ENCODE measurements around the gene C1orf116. TPM values are rescaled to one million over a fixed set of nuclear protein-coding genes. Genes with fewer than 3 reads are reported as not detected.

C1orf116 gene
- total and polyA plus RNA-seq, 10 of the 15 experiments (the other 5 are each of a cell fraction or from before 2014, with no cell fraction given): 0.01 to 0.08 TPM; not detected in 8

GRCh38 chr1:207009182-207009850, 23.2 kb downstream of the C1orf116 start (continued):
- no peak for TF ChIP-seq CTCF (IDR thresholded peaks at IDR 0.05 in 2 of 3, conservative IDR thresholded peaks at IDR 0.05 in 1 of 3; ENCODE audit: control insufficient read depth in 2 of 3, extremely low read depth in 1 of 3, insufficient read depth in 1 of 3, low read depth in 3 of 3, low read length in 3 of 3)

GRCh38 chr1:207007352-207008033, 25.1 kb downstream of the C1orf116 start:
- WGBS (ENCODE audit: insufficient coverage, insufficient replicate concordance, low lambda C conversion rate, missing lambda C conversion rate): 60% methylated on average over 5 of the region's 5 CpGs
- H3K4me2 ChIP-seq (ENCODE audit: control insufficient read depth, insufficient read depth): no peak overlapping the region
- no peaks in the 10 kb centered on the region for H4K20me1 ChIP-seq (ENCODE audit: control insufficient read depth, insufficient read depth)
- DNase-seq (ENCODE audit: low read depth, low spot score) (no peak), FAIRE-seq (no peak), ATAC-seq (no peak)
- intact Hi-C loops (cut with micrococcal nuclease; ENCODE audit: unreplicated experiment): no loop called here
- SMC1A ChIA-PET (ENCODE audit: uncharacterized antibody, unreplicated experiment): no interaction called here
- POLR2A ChIA-PET: no interaction called here
- no TSS peak for BruUV-seq (replicated peaks)
- no peak overlapping the region for H3K27ac ChIP-seq (ENCODE audit: control insufficient read depth, insufficient read depth)
- RAD21 ChIA-PET (ENCODE audit: unreplicated experiment): no interaction called here
- CTCF ChIA-PET: interaction anchor here (1.0 to 4.4 kb wide), 5 partner anchors 12 to 505 kb away, joined by 3 to 20 read pairs (median 4); no protein-coding TSS in a partner anchor
- peaks cover 2 to 3% of the 10 kb centered on the region in 2 experiments for H3K27me3 ChIP-seq (replicated peaks in 1 of 2; ENCODE audit: control insufficient read depth in 2 of 2, insufficient read depth in 2 of 2, low read length in 1 of 2)
- no peaks in the 10 kb centered on the region for H3K9me3 ChIP-seq (replicated peaks; ENCODE audit: control insufficient read depth, insufficient read depth, low read length)
- no peak overlapping the region for H3K4me3 ChIP-seq
- no peaks in the 10 kb centered on the region for H3K36me3 ChIP-seq (ENCODE audit: control insufficient read depth in 2 of 2, insufficient read depth in 2 of 2, low read length in 1 of 2)
- H3K79me2 ChIP-seq (ENCODE audit: control insufficient read depth, insufficient read depth, low read length): no peaks in the 10 kb centered on the region
- no peaks in the 10 kb centered on the region for H3K4me1 ChIP-seq (ENCODE audit: control insufficient read depth, insufficient read depth, low read length)
- in situ Hi-C loops (cut with MboI): no loop called here
- no peak overlapping the region for H3K9ac ChIP-seq (ENCODE audit: control insufficient read depth, insufficient read depth, low read length)
- H2AFZ ChIP-seq (ENCODE audit: control insufficient read depth, low read depth, low read length): no peak overlapping the region
- no peak for TF ChIP-seq FOS (IDR thresholded peaks at IDR 0.05; ENCODE audit: borderline replicate concordance, extremely low read depth, insufficient read length)
- no peak for TF ChIP-seq JUND (IDR thresholded peaks at IDR 0.05; ENCODE audit: low read depth, low read length)
- no peak for TF ChIP-seq E2F4 (IDR thresholded peaks at IDR 0.05; ENCODE audit: low read depth, low read length)
- TF ChIP-seq NFYB (IDR thresholded peaks at IDR 0.05; ENCODE audit: insufficient read depth, low read depth, low read length): no peak
- no peak for TF ChIP-seq TCF3 (IDR thresholded peaks at IDR 0.05; ENCODE audit: borderline replicate concordance, insufficient read depth, low read depth, low read length)
- TF ChIP-seq CEBPZ (IDR thresholded peaks at IDR 0.05; ENCODE audit: low read depth, low read length): no peak
- no peak for TF ChIP-seq BACH1 (IDR thresholded peaks at IDR 0.05; ENCODE audit: borderline replicate concordance)
- TF ChIP-seq HDGF (IDR thresholded peaks at IDR 0.05): no peak
- TF ChIP-seq REST (IDR thresholded peaks at IDR 0.05; ENCODE audit: low read depth, low read length): no peak
